IgD-negative memory B cell (primary cell): ENCODE results near the gene SCAMP4. TPM values are rescaled to one million over a fixed set of nuclear protein-coding genes. Genes with fewer than 3 reads are reported as not detected.

Experiments used
- H3K27ac Mint-ChIP-seq, 3 donors: one replicate each; pipeline ENCODE4 v1.8.0; 2020 to 2022; ENCODE audit warnings: mild to moderate bottlenecking in 3 of 3, mixed read lengths in 3 of 3, moderate library complexity in 1 of 3
- H3K27me3 Mint-ChIP-seq: one replicate; pipeline ENCODE4 v1.8.0; 2021; ENCODE audit warnings: mixed read lengths
- H3K36me3 Mint-ChIP-seq: one replicate; pipeline ENCODE4 v1.8.0; 2020; ENCODE audit warnings: mild to moderate bottlenecking, mixed read lengths
- H3K4me1 Mint-ChIP-seq, 3 donors: one replicate each; pipeline ENCODE4 v1.8.0; 2020 to 2022; ENCODE audit warnings: mixed read lengths in 3 of 3, mild to moderate bottlenecking in 1 of 3
- H3K4me3 Mint-ChIP-seq, 4 donors: one replicate each; pipeline ENCODE4 v1.8.0; 2020 to 2022; ENCODE audit warnings: mild to moderate bottlenecking in 4 of 4, mixed read lengths in 4 of 4, moderate library complexity in 3 of 4
- H3K9me3 Mint-ChIP-seq, 3 donors: one replicate each; pipeline ENCODE4 v1.8.0; 2020 to 2021; ENCODE audit warnings: mixed read lengths in 3 of 3, mild to moderate bottlenecking in 1 of 3
- polyA plus RNA-seq: library from polyadenylated mRNA; unstranded; fragments of 300-500 nt; fragmentation: Illumina TruSeq; gene quantifications from one replicate; pipeline ENCODE4 v1.2.3, GENCODE V29; 2021

SCAMP4 gene
- polyA plus RNA-seq, 1 donor from 2014 or later: 43.1 TPM

- Mint-ChIP-seq H3K36me3 (no peaks in the 10 kb centered on the region), H3K4me1 (peaks cover 4 to 12% (median 10%) of the 10 kb centered on the region in 3 donors), H3K4me3 (no peak overlapping the region), H3K27me3 (no peaks in the 10 kb centered on the region), H3K9me3 (no peaks in the 10 kb centered on the region), H3K27ac (no peak overlapping the region)
Observed at GRCh38 chr19:1970806-1971502, 65.8 kb downstream of the SCAMP4 start.

DNA sequence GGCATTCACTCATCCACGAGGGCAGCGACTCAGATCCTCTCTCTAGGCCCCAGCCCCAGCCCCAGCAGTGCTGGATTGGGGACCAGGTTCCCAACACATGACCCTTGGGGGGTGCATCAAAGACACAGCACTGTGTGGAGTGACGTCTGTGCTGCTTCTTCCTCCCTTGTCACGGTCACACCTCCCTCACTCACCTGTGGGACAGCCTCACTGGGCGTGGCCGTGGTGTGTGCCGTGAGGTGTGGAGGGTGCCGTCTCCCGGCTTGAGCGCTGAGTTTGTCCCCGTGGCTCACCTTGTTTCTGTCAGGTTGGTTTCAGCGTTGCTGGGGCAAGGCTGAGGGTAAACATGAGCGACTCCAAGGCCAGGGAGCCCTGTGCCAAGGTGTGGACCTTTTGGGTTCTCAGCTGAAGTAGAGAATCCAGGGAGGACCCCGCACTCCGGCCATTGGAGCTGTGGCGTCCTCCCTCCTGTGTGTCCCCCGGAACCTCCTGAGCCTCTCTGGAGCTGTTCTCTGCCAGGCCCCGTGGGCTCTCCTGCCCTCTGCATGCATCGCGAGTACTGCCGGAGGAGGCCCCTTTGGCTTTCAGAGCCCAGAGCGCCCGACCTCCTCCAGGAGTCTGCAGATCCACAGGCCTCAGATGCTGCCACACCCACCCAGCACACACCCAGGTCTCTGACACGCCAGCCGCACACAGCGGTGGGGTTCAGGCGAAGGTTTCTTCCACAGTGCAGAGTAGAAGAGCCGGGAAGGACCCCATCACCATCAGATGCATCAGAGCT is 69.4 kb downstream of the SCAMP4 start:
- Mint-ChIP-seq H3K27me3 (no peaks in the 10 kb centered on the region), H3K27ac (no peak overlapping the region), H3K4me1 (peaks cover 0 to 6% (median 5%) of the 10 kb centered on the region in 3 donors), H3K9me3 (no peaks in the 10 kb centered on the region), H3K4me3 (no peak overlapping the region), H3K36me3 (no peaks in the 10 kb centered on the region)

- Mint-ChIP-seq H3K27ac (no peak overlapping the region), H3K4me1 (peaks cover 0 to 6% (median 5%) of the 10 kb centered on the region in 3 donors), H3K9me3 (no peaks in the 10 kb centered on the region), H3K4me3 (no peak overlapping the region), H3K36me3 (no peaks in the 10 kb centered on the region), H3K27me3 (no peaks in the 10 kb centered on the region)
Observed at GRCh38 chr19:1975162-1975480, 69.9 kb downstream of the SCAMP4 start.

Other genes starting within 250 kb of the SCAMP4 start
- gene ONECUT3, start 151.9 kb upstream of the SCAMP4 start, polyA plus RNA-seq: not detected
- gene ATP8B3, start 93.1 kb upstream of the SCAMP4 start, polyA plus RNA-seq: 1.2 TPM
- 13.7 TPM for gene REXO1, start 56.9 kb upstream of the SCAMP4 start, polyA plus RNA-seq
- 1.8 TPM for gene KLF16, start 41.8 kb upstream of the SCAMP4 start, polyA plus RNA-seq
- 107 TPM for gene ABHD17A, start 19.9 kb upstream of the SCAMP4 start, polyA plus RNA-seq
- 7.4 TPM for gene ADAT3, start within 50 bp of the SCAMP4 start, polyA plus RNA-seq
- gene CSNK1G2, start 35.8 kb downstream of the SCAMP4 start, polyA plus RNA-seq: 28.8 TPM
- gene BTBD2, start 110.3 kb downstream of the SCAMP4 start, polyA plus RNA-seq: 8.2 TPM
- gene MKNK2, start 145.8 kb downstream of the SCAMP4 start, polyA plus RNA-seq: 83.9 TPM
- gene MOB3A, start 190.9 kb downstream of the SCAMP4 start, polyA plus RNA-seq: 136 TPM
- gene IZUMO4, start 191.5 kb downstream of the SCAMP4 start, polyA plus RNA-seq: 0.83 TPM
- 23.7 TPM for gene AP3D1, start 246.2 kb downstream of the SCAMP4 start, polyA plus RNA-seq